AG08395 (cell line): ENCODE measurements around the gene LSG1.
"Not testable (repeated sequence)": the region's sequence is repeated elsewhere in the genome, so short reads cannot be mapped to it uniquely, and the experiment has no call there.

Source experiments
- DNase-seq: peaks from one replicate; pipeline ENCODE4 v3.0.0; 2012; ENCODE audit warnings: mixed read lengths, low spot score

The LSG1 gene

GRCh38 chr3:194657439-194657838 is 14.6 kb downstream of the LSG1 start:
- no peak for DNase-seq

- DNase-seq = no peak
These were observed 17.5 kb downstream of the LSG1 start for GRCh38 chr3:194654443-194654842.

DNA sequence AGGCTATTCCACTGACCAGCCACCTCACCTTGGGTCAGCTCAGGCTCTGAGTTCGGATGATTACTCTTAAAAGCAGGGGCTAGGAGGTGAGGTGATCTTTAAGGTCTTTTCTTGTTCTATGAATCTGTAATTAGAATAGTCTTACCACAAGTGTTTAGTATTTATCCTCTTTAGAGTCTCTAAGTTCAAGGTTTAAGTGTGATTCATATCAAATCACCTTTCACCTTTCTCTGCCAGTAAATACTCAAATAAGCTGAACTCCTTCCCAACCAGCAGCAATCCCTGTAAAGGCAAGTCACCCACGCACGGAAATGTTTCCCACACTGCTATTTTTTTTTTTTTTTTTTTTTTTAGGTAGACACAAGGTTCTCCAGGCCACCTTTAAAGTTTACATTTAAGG is 24.2 kb downstream of the LSG1 start:
- DNase-seq = no peak

- DNase-seq = no peak
These were observed 29.2 kb downstream of the LSG1 start for GRCh38 chr3:194642769-194643168.

GRCh38 chr3:194640829-194641228 is 31.2 kb downstream of the LSG1 start:
- DNase-seq = no peak

- no peak for DNase-seq
These were observed 32.9 kb downstream of the LSG1 start for GRCh38 chr3:194638991-194639605.

- no peak for DNase-seq
These were observed 34.2 kb downstream of the LSG1 start for GRCh38 chr3:194637541-194638400.

- no peak for DNase-seq
These were observed 34.9 kb downstream of the LSG1 start for GRCh38 chr3:194637066-194637465.

DNA sequence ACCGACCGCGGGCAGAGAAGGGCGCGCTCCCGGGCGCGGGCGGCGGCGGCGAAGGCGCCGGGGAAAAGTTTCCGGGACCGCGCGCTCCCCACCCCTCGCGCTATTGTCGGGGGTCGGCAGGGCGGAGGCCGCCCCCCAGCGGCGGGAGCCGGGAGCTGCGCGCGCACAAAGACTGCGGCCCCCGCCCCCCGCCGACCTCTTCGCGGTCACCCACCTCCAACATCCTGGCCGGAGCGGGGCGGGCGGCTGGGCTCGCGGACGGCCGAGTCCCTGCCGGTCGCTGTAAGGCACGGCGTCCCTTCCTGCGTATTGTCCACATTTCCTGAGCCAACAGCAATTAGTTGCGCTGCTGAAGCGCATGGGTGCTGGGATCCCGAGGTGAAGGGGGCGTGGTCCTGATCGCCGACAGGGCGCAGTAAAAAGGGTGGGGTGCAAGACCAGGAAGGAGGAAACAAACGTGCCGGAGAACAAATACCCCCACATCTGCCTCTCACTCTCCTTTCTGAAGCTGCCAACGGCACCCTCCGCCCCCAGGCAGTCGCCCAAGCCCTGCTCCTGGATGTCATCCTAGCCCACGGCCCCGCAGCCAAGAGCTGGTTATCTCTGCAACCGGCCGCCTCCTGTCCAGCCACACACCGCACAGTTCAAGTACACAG is 38.5 kb downstream of the LSG1 start, which contains the start of gene TMEM44:
Gene TMEM44 (minus strand): TSS at position 71 of the 656 bp plus-strand sequence. CDS start 204 bp downstream, outside the sequence.
- DNase-seq = peak; percentile 95

- DNase-seq = peak; percentile 59
These were observed 39.1 kb downstream of the LSG1 start for GRCh38 chr3:194632809-194633348.

DNA sequence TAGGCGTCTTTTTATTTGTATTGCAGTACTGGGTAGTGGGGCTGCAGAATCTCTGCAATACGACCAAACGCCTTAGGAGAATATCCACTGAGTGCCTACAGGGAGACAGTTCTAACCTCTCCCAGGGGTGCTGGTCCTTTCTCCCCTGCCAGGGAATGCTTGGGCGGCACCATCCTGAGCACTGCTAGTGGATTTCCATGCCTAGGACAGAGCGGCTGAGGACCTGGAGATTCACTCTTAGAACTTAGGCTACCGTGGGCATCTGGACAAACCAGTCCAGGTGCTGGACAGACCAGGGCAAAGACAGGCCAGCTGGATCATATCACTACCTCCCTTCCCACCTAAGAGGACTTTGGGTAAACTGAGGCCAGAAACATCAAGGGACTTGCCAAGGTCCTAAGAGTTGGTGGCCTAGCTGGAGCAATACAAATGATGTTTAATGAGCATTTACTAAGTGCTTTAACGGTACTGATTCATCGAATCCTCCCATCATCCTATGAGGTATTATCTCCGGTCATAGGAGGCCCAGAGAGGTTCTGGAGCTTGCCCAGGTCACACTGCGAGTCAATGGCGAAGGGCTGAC is 39.7 kb downstream of the LSG1 start:
- DNase-seq = no peak

GRCh38 chr3:194631696-194632095 is 40.3 kb downstream of the LSG1 start:
- DNase-seq = no peak

- not testable (repeated sequence) for DNase-seq
These were observed 41.3 kb downstream of the LSG1 start for GRCh38 chr3:194630681-194631080.

DNA sequence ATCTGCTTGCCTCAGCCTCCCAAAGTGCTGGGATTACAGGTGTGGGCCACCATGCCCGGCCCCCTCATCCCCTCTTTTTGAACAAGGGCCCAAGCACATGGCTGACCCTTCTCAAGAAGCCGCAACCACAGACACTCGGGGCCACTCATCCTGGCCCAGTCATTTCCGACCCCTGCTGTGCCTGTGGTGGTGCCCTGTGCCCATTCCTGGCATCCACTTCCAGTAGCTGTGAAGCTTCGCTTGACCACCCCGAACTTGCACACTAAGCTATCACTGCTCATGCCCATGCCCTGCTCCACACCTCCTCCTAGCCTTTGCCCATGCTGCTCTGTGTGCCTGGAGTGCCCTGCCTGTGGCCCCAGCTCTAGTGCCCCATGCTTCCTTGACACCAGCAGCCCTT is 47.0 kb downstream of the LSG1 start:
- DNase-seq = no peak

GRCh38 chr3:194623449-194624290 is 48.3 kb downstream of the LSG1 start:
- DNase-seq = no peak

DNA sequence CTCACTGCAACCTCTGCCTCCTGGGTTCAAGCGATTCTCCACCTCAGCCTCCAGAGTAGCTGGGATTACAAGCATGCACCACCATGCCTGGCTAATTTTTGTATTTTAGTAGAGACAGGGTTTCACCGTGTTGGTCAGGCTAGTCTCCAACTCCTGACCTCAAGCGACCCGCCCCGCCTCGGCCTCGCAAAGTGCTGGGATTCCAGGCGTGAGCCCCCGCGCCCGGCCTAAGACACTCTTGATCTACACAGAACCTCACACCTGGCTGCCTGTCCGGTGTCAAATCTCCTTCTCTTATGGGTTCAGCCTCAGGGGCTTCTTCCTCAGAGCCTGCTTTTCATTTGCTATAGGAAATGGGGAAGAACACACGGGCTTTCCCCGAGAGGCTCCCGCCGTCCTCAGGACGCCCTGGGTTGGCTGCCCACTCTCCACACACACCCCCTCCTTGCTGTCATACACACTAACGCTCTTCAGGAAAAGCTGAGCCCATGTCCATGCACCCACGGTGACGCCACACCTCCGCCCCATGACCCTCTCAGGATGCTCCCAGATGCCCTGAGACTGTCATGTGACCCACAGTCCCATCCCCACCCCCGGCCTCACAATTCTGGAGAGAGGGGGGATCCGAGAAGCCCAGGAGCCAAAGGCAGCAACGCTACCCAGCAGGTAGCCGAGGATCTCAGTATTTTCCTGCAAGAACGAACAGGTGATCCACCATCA is 49.2 kb downstream of the LSG1 start:
- no peak for DNase-seq

- no peak for DNase-seq
These were observed 50.0 kb downstream of the LSG1 start for GRCh38 chr3:194621947-194622346.

DNA sequence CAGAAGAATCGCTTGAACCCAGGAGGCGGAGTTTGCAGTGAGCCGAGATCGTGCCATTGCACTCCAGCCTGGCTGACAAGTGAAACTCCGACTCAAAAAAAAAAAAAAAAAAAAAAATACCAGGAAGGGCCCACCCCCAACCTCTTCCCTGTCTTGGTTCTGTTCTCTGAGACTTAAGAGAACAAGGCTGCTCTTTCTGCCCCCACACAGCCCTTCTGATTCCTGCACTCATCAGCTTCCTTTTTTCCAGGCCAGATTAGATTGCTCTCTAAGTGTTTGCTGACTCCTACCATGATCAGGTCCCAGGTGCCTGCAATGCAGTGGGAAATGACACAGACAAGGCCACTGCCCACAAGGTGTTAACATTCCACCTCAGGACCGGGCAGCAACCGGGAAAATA is 51.8 kb downstream of the LSG1 start:
- no peak for DNase-seq

DNA sequence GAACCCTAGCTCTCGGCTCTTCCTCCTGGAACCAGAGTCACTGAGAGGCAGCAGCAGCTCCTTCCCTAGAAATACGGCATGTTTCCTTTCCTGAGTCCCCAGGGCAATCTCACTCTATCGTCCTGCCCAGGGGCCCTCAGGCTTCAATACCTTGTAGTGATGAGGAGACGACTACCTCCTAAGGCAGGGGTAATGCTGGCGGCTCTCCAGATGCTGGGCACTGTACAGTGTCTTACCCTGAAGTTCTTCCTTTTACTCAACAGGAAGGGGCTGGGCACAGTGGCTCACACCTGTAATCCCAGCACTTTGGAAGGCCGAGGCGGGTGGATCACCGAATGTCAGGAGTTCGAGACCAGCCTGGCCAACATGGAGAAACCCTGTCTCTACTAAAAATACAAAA is 52.2 kb downstream of the LSG1 start:
- DNase-seq = no peak

- DNase-seq = no peak
These were observed 53.0 kb downstream of the LSG1 start for GRCh38 chr3:194618858-194619608.
